ENCODE data around the gene EPS8L1.
"Not testable (repeated sequence)": the region's sequence is repeated elsewhere in the genome, so short reads cannot be mapped to it uniquely, and the experiment has no call there.

The EPS8L1 gene

GRCh38 chr19:55097864-55098715 is 22.4 kb downstream of the EPS8L1 start:
- H3K4me3 ChIP-seq (ENCODE audit: low read length in 2 of 2): no peak overlapping the region
- peaks cover 46 to 51% of the 10 kb centered on the region in 2 donors for H3K36me3 ChIP-seq (ENCODE audit: control insufficient read depth in 2 of 2, insufficient read depth in 2 of 2, low read length in 2 of 2)
- no peaks in the 10 kb centered on the region for H3K9me3 ChIP-seq (ENCODE audit: control insufficient read depth in 2 of 2, low read length in 2 of 2)
- peaks cover 17% of the 10 kb centered on the region for H3K4me1 ChIP-seq (ENCODE audit: control insufficient read depth, insufficient read depth, low read length)
- peak overlapping the region; percentile 2 for H3K27ac ChIP-seq (ENCODE audit: low read length)
- H3K27me3 ChIP-seq (ENCODE audit: control insufficient read depth in 1 of 2, insufficient read depth in 2 of 2, low read length in 2 of 2): no peaks in the 10 kb centered on the region
- no peak overlapping the region for H3K9ac ChIP-seq (ENCODE audit: low read length in 2 of 2)

GRCh38 chr19:55098716-55099556 is 23.3 kb downstream of the EPS8L1 start:
- peaks cover 17% of the 10 kb centered on the region for H3K4me1 ChIP-seq (ENCODE audit: control insufficient read depth, insufficient read depth, low read length)
- no peaks in the 10 kb centered on the region for H3K27me3 ChIP-seq (ENCODE audit: control insufficient read depth in 1 of 2, insufficient read depth in 2 of 2, low read length in 2 of 2)
- no peak overlapping the region for H3K4me3 ChIP-seq (ENCODE audit: low read length in 2 of 2)
- peaks cover 50 to 56% of the 10 kb centered on the region in 2 donors for H3K36me3 ChIP-seq (ENCODE audit: control insufficient read depth in 2 of 2, insufficient read depth in 2 of 2, low read length in 2 of 2)
- H3K9ac ChIP-seq (ENCODE audit: low read length in 2 of 2): no peak overlapping the region
- H3K9me3 ChIP-seq (ENCODE audit: control insufficient read depth in 2 of 2, low read length in 2 of 2): peaks cover 0 to 3% of the 10 kb centered on the region in 2 donors
- H3K27ac ChIP-seq (ENCODE audit: low read length): no peak overlapping the region

- Histone ChIP-seq H3K27ac (ENCODE audit: low read length) (no peak overlapping the region), H3K9me3 (ENCODE audit: control insufficient read depth in 2 of 2, low read length in 2 of 2) (peaks cover 0 to 3% of the 10 kb centered on the region in 2 donors), H3K9ac (ENCODE audit: low read length in 2 of 2) (no peak overlapping the region), H3K36me3 (ENCODE audit: control insufficient read depth in 2 of 2, insufficient read depth in 2 of 2, low read length in 2 of 2) (peaks cover 43 to 48% of the 10 kb centered on the region in 2 donors), H3K27me3 (ENCODE audit: control insufficient read depth in 1 of 2, insufficient read depth in 2 of 2, low read length in 2 of 2) (no peaks in the 10 kb centered on the region), H3K4me1 (ENCODE audit: control insufficient read depth, insufficient read depth, low read length) (peaks cover 14% of the 10 kb centered on the region), H3K4me3 (ENCODE audit: low read length in 2 of 2) (no peak overlapping the region)
Observed at GRCh38 chr19:55099557-55100506, 24.2 kb downstream of the EPS8L1 start.

- Histone ChIP-seq H3K27ac (ENCODE audit: low read length) (no peak overlapping the region), H3K9me3 (ENCODE audit: control insufficient read depth in 2 of 2, low read length in 2 of 2) (peaks cover 0 to 3% of the 10 kb centered on the region in 2 donors), H3K27me3 (ENCODE audit: control insufficient read depth in 1 of 2, insufficient read depth in 2 of 2, low read length in 2 of 2) (no peaks in the 10 kb centered on the region)
Observed at GRCh38 chr19:55101261-55101660, 25.6 kb downstream of the EPS8L1 start.

GRCh38 chr19:55103190-55103589 is 27.5 kb downstream of the EPS8L1 start:
- Histone ChIP-seq H3K4me3 (ENCODE audit: low read length in 2 of 2) (no peak overlapping the region), H3K9ac (ENCODE audit: low read length in 2 of 2) (no peak overlapping the region), H3K4me1 (ENCODE audit: control insufficient read depth, insufficient read depth, low read length) (peaks cover 13% of the 10 kb centered on the region), H3K9me3 (ENCODE audit: control insufficient read depth in 2 of 2, low read length in 2 of 2) (peaks cover 0 to 3% of the 10 kb centered on the region in 2 donors), H3K27me3 (ENCODE audit: control insufficient read depth in 1 of 2, insufficient read depth in 2 of 2, low read length in 2 of 2) (no peaks in the 10 kb centered on the region), H3K36me3 (ENCODE audit: control insufficient read depth in 2 of 2, insufficient read depth in 2 of 2, low read length in 2 of 2) (peaks cover 38 to 51% of the 10 kb centered on the region in 2 donors), H3K27ac (ENCODE audit: low read length) (no peak overlapping the region)

More at GRCh38 chr19:55101261-55101660, 25.6 kb downstream of the EPS8L1 start:
- Histone ChIP-seq H3K4me3 (ENCODE audit: low read length in 2 of 2) (no peak overlapping the region), H3K4me1 (ENCODE audit: control insufficient read depth, insufficient read depth, low read length) (peaks cover 14% of the 10 kb centered on the region), H3K36me3 (ENCODE audit: control insufficient read depth in 2 of 2, insufficient read depth in 2 of 2, low read length in 2 of 2) (peaks cover 41 to 52% of the 10 kb centered on the region in 2 donors), H3K9ac (ENCODE audit: low read length in 2 of 2) (no peak overlapping the region)

- peaks cover 33 to 50% of the 10 kb centered on the region in 2 donors for H3K36me3 ChIP-seq (ENCODE audit: control insufficient read depth in 2 of 2, insufficient read depth in 2 of 2, low read length in 2 of 2)
- H3K4me3 ChIP-seq (ENCODE audit: low read length in 2 of 2): no peak overlapping the region
- no peaks in the 10 kb centered on the region for H3K27me3 ChIP-seq (ENCODE audit: control insufficient read depth in 1 of 2, insufficient read depth in 2 of 2, low read length in 2 of 2)
- H3K4me1 ChIP-seq (ENCODE audit: control insufficient read depth, insufficient read depth, low read length): peaks cover 12% of the 10 kb centered on the region
- no peak overlapping the region for H3K27ac ChIP-seq (ENCODE audit: low read length)
- peaks cover 0 to 3% of the 10 kb centered on the region in 2 donors for H3K9me3 ChIP-seq (ENCODE audit: control insufficient read depth in 2 of 2, low read length in 2 of 2)
- no peak overlapping the region for H3K9ac ChIP-seq (ENCODE audit: low read length in 2 of 2)
Observed at GRCh38 chr19:55105237-55105636, 29.6 kb downstream of the EPS8L1 start.

GRCh38 chr19:55106591-55106990 is 30.9 kb downstream of the EPS8L1 start:
- H3K27me3 ChIP-seq (ENCODE audit: control insufficient read depth in 1 of 2, insufficient read depth in 2 of 2, low read length in 2 of 2): no peaks in the 10 kb centered on the region
- H3K4me1 ChIP-seq (ENCODE audit: control insufficient read depth, insufficient read depth, low read length): peaks cover 22% of the 10 kb centered on the region
- H3K9me3 ChIP-seq (ENCODE audit: control insufficient read depth in 2 of 2, low read length in 2 of 2): peaks cover 0 to 3% of the 10 kb centered on the region in 2 donors
- H3K9ac ChIP-seq (ENCODE audit: low read length in 2 of 2): no peak overlapping the region
- H3K4me3 ChIP-seq (ENCODE audit: low read length in 2 of 2): no peak overlapping the region
- peaks cover 23 to 44% of the 10 kb centered on the region in 2 donors for H3K36me3 ChIP-seq (ENCODE audit: control insufficient read depth in 2 of 2, insufficient read depth in 2 of 2, low read length in 2 of 2)
- H3K27ac ChIP-seq (ENCODE audit: low read length): no peak overlapping the region

- not testable (repeated sequence) for H3K4me3 ChIP-seq (ENCODE audit: low read length in 2 of 2); H3K27ac ChIP-seq (ENCODE audit: low read length); H3K27me3 ChIP-seq (ENCODE audit: control insufficient read depth in 1 of 2, insufficient read depth in 2 of 2, low read length in 2 of 2); H3K9me3 ChIP-seq (ENCODE audit: control insufficient read depth in 2 of 2, low read length in 2 of 2); H3K9ac ChIP-seq (ENCODE audit: low read length in 2 of 2)
- Histone ChIP-seq H3K4me1 (ENCODE audit: control insufficient read depth, insufficient read depth, low read length) (peaks cover 29% of the 10 kb centered on the region), H3K36me3 (ENCODE audit: control insufficient read depth in 2 of 2, insufficient read depth in 2 of 2, low read length in 2 of 2) (peaks cover 16 to 42% of the 10 kb centered on the region in 2 donors)
Observed at GRCh38 chr19:55107252-55107651, 31.6 kb downstream of the EPS8L1 start.

- H3K36me3 ChIP-seq (ENCODE audit: control insufficient read depth in 2 of 2, insufficient read depth in 2 of 2, low read length in 2 of 2): peaks cover 4 to 30% of the 10 kb centered on the region in 2 donors
- peak overlapping the region; percentile 66 for H3K27ac ChIP-seq (ENCODE audit: low read length)
- no peaks in the 10 kb centered on the region for H3K9me3 ChIP-seq (ENCODE audit: control insufficient read depth in 2 of 2, low read length in 2 of 2)
Observed at GRCh38 chr19:55109527-55110291, 34.0 kb downstream of the EPS8L1 start.

More at GRCh38 chr19:55109527-55110291, 34.0 kb downstream of the EPS8L1 start:
- H3K9ac ChIP-seq (ENCODE audit: low read length in 2 of 2): no peak overlapping the region
- no peaks in the 10 kb centered on the region for H3K27me3 ChIP-seq (ENCODE audit: control insufficient read depth in 1 of 2, insufficient read depth in 2 of 2, low read length in 2 of 2)
- no peak overlapping the region for H3K4me3 ChIP-seq (ENCODE audit: low read length in 2 of 2)
- peaks cover 53% of the 10 kb centered on the region for H3K4me1 ChIP-seq (ENCODE audit: control insufficient read depth, insufficient read depth, low read length)

Measured in stomach smooth muscle (tissue), 2 donors.